OCI-LY1 (cell line): ENCODE data around the gene RBM26.

Experiments used
- H2AFZ ChIP-seq: fragments of 200-600 bp; sonication (generic), shearing (Covaris generic); 2 replicates; pipeline ENCODE4 v1.6.0; 2014; ENCODE audit warnings: antibody characterized with exemption, mild to moderate bottlenecking, low read length
- H3F3A ChIP-seq: fragments of 200-600 bp; sonication (generic), shearing (Covaris generic); 2 replicates; pipeline ENCODE4 v1.6.0; 2014; ENCODE audit warnings: mild to moderate bottlenecking, antibody characterized with exemption, low read length, moderate library complexity; ENCODE audit not compliant: insufficient read depth
- H3K27ac ChIP-seq: fragments of 200-600 bp; sonication (generic); 2 replicates; pipeline ENCODE4 v1.5.1; 2014; ENCODE audit warnings: low read length, mixed run types, mild to moderate bottlenecking, low read depth; ENCODE audit not compliant: poor library complexity, severe bottlenecking
- H3K27me3 ChIP-seq: fragments of 200-600 bp; sonication (generic); 2 replicates; pipeline ENCODE4 v1.6.0; 2014; ENCODE audit warnings: antibody characterized with exemption, mild to moderate bottlenecking, low read length, moderate library complexity; ENCODE audit not compliant: insufficient read depth
- H3K36me3 ChIP-seq: fragments of 200-600 bp; sonication (generic); 2 replicates; pipeline ENCODE4 v1.6.1; 2014; ENCODE audit warnings: mild to moderate bottlenecking, antibody characterized with exemption, low read length, moderate library complexity, mixed read lengths; ENCODE audit not compliant: insufficient read depth
- H3K4me1 ChIP-seq: fragments of 200-600 bp; sonication (generic); 2 replicates; pipeline ENCODE4 v1.5.1; 2014; ENCODE audit warnings: mild to moderate bottlenecking, low read length, moderate library complexity; ENCODE audit not compliant: insufficient read depth, severe bottlenecking
- H3K4me2 ChIP-seq: fragments of 200-600 bp; sonication (generic), shearing (Covaris generic); 2 replicates; pipeline ENCODE4 v1.6.1; 2014; ENCODE audit warnings: low read length
- H3K4me3 ChIP-seq: fragments of 200-600 bp; sonication (generic); 2 replicates; pipeline ENCODE4 v1.5.1; 2014; ENCODE audit warnings: low read length, low read depth, mild to moderate bottlenecking, mixed read lengths; ENCODE audit not compliant: poor library complexity, severe bottlenecking
- H3K79me2 ChIP-seq: fragments of 200-600 bp; shearing (Covaris generic); 2 replicates; pipeline ENCODE4 v1.6.1; 2016; ENCODE audit warnings: mixed run types, low read length, mixed read lengths; ENCODE audit not compliant: insufficient read depth
- H3K9ac ChIP-seq: fragments of 200-600 bp; sonication (generic), shearing (Covaris generic); 2 replicates; pipeline ENCODE4 v1.6.1; 2014; ENCODE audit warnings: mild to moderate bottlenecking, low read length, mixed read lengths
- H3K9me2 ChIP-seq: fragments of 200-600 bp; sonication (generic), shearing (Covaris generic); 2 replicates; pipeline ENCODE4 v1.6.1; 2014; ENCODE audit warnings: low read depth, mild to moderate bottlenecking, low read length, mixed read lengths
- H3K9me3 ChIP-seq: fragments of 200-600 bp; shearing (Covaris generic); 2 replicates; pipeline ENCODE4 v1.6.1; 2014; ENCODE audit warnings: low read length, mixed read lengths
- H4K20me1 ChIP-seq: fragments of 200-600 bp; sonication (generic), shearing (Covaris generic); 2 replicates; pipeline ENCODE4 v1.6.0; 2016; ENCODE audit warnings: mild to moderate bottlenecking, low read length; ENCODE audit not compliant: insufficient read depth
- CTCF ChIP-seq: fragments of 200-600 bp; sonication (generic), shearing (Covaris generic); IDR thresholded peaks from 2 replicates; pipeline ENCODE4 v1.5.1; 2017; ENCODE audit warnings: mild to moderate bottlenecking, antibody characterized with exemption, low read length, moderate library complexity, mixed read lengths
- EZH2 ChIP-seq: fragments of 200-600 bp; sonication (generic), shearing (Covaris generic); IDR thresholded peaks from 2 replicates; pipeline ENCODE4 v1.8.0; 2017; ENCODE audit warnings: borderline replicate concordance, mixed run types, mild to moderate bottlenecking, antibody characterized with exemption, low read length, moderate library complexity, mixed read lengths

RBM26 gene

GRCh38 chr13:79369226-79369625, 36.8 kb downstream of the RBM26 start:
- Histone ChIP-seq H3K27ac (no peak overlapping the region), H2AFZ (no peak overlapping the region), H3K79me2 (no peaks in the 10 kb centered on the region), H3K36me3 (peaks cover 81% of the 10 kb centered on the region), H3K9me3 (no peaks in the 10 kb centered on the region), H3K27me3 (no peaks in the 10 kb centered on the region), H3K4me2 (no peak overlapping the region), H4K20me1 (peaks cover 4% of the 10 kb centered on the region; the same call in 1 of the 2 replicates), H3K9me2 (no peaks in the 10 kb centered on the region), H3F3A (no peaks in the 10 kb centered on the region), H3K4me3 (no peak overlapping the region), H3K9ac (no peak overlapping the region), H3K4me1 (no peaks in the 10 kb centered on the region)
- TF ChIP-seq CTCF, result no peak
- TF ChIP-seq EZH2, result no peak

DNA sequence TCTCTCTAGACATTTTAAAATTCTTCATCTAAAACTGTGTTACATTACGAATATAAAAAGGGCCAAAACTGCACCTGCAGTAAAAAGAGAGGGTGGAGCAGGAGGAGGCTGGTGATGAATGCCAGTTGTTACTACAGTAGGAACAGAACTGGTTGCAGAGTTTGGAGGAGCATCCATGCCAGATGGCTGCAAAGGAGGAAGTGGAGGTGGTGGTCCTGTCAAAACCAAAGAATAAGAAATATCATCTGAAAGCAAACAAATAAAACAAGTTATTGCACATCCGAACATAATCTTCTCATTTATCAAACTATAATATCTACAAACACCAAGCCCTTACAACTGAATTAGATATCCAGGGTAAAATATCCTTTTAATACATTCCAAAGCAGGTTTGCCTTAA, 40.1 kb downstream of the RBM26 start:
- Histone ChIP-seq H3K27ac (no peak overlapping the region), H3K36me3 (peaks cover 94% of the 10 kb centered on the region), H3K4me2 (no peak overlapping the region), H4K20me1 (peaks cover 4% of the 10 kb centered on the region; the same call in 1 of the 2 replicates), H3K79me2 (0 out of 2 replicates have a peak, but pooled peaks cover 4% of the 10 kb centered on the region), H3K4me3 (no peak overlapping the region), H3K9me2 (no peaks in the 10 kb centered on the region), H3K9ac (no peak overlapping the region), H3K4me1 (no peaks in the 10 kb centered on the region), H2AFZ (no peak overlapping the region), H3F3A (no peaks in the 10 kb centered on the region), H3K9me3 (no peaks in the 10 kb centered on the region), H3K27me3 (no peaks in the 10 kb centered on the region)
- TF ChIP-seq EZH2 (no peak), CTCF (no peak)

DNA sequence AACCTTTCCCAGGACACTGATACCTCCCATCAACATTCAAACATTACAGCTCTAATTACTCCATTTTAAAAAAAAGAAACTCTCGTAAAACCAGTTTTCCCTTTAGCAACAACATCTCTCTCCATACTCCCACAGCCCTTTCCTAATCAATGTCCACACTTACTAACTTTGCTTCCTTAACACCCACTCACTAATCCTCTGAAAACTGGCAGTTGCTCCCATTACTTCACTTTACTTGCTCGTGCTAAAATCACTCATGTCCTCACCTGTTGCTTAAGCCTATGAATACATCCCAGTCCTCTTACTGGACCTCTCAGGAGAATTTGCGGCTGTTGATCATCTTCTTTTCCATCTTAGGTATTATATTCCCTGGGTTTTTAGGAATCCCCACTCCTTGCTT, 44.8 kb downstream of the RBM26 start:
- no peaks in the 10 kb centered on the region for H3K27me3 ChIP-seq
- no peaks in the 10 kb centered on the region for H3K9me2 ChIP-seq
- H2AFZ ChIP-seq, result no peak overlapping the region
- H3K27ac ChIP-seq, result no peak overlapping the region
- H3K79me2 ChIP-seq, result peaks cover 4% of the 10 kb centered on the region; the same call in 1 of the 2 replicates
- H3K9me3 ChIP-seq, result no peaks in the 10 kb centered on the region
- no peaks in the 10 kb centered on the region for H3K4me1 ChIP-seq
- H3K4me2 ChIP-seq, result no peak overlapping the region
- no peak overlapping the region for H3K9ac ChIP-seq
- TF ChIP-seq EZH2 (no peak), CTCF (no peak)
- H3F3A ChIP-seq, result no peaks in the 10 kb centered on the region
- H3K36me3 ChIP-seq, result peaks cover 90% of the 10 kb centered on the region
- H4K20me1 ChIP-seq, result no peaks in the 10 kb centered on the region
- no peak overlapping the region for H3K4me3 ChIP-seq
